ENCODE measurements around the gene LAMB4.

- no peak for TF ChIP-seq CTCF (conservative IDR thresholded peaks at IDR 0.05)
- no peak for TF ChIP-seq ZFX (IDR thresholded peaks at IDR 0.05)
Observed at GRCh38 chr7:108135446-108136190, 5.5 kb upstream of the LAMB4 start.

Data from C4-2B (cell line).